ENCODE data around the gene TBC1D3K.

DNA sequence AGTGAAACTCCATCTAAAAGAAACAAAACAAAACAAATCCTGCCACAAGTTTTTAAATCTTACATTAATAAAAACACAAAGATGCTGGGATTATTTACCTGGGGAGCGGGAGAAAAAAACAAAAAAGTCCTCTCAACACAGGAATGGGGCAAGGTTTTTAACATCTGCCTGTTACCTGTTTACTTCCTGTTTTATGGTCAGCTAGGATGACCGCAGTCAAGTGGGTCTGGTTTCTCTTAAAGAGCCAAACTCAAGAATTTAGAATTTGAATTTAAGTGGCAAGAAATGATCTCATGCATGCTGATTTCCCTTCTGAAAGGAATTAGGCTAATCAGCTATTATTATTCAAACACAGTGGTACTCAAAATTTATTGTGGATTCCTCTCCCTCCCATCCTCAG, 39.7 kb upstream of the TBC1D3K start:
- no peak for TF ChIP-seq EP300 (IDR thresholded peaks at IDR 0.05)
- TF ChIP-seq, protein P1, sequence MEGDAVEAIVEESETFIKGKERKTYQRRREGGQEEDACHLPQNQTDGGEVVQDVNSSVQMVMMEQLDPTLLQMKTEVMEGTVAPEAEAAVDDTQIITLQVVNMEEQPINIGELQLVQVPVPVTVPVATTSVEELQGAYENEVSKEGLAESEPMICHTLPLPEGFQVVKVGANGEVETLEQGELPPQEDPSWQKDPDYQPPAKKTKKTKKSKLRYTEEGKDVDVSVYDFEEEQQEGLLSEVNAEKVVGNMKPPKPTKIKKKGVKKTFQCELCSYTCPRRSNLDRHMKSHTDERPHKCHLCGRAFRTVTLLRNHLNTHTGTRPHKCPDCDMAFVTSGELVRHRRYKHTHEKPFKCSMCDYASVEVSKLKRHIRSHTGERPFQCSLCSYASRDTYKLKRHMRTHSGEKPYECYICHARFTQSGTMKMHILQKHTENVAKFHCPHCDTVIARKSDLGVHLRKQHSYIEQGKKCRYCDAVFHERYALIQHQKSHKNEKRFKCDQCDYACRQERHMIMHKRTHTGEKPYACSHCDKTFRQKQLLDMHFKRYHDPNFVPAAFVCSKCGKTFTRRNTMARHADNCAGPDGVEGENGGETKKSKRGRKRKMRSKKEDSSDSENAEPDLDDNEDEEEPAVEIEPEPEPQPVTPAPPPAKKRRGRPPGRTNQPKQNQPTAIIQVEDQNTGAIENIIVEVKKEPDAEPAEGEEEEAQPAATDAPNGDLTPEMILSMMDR (IDR thresholded peaks at IDR 0.05), result no peak

All from upper lobe of left lung (tissue), 4 donors.